GM12878 (cell line): ENCODE measurements around the gene LSM6. TPM values are rescaled to one million over a fixed set of nuclear protein-coding genes. Genes with fewer than 3 reads are reported as not detected.

Experiments used
- ATAC-seq: fragments of 200-7000 bp; cut with Tn5 transposase; 3 replicates; pipeline ENCODE4 v1.9.1; 2020; ENCODE audit warnings: mild to moderate bottlenecking, moderate library complexity
- BruUV-seq: library from RNA; stranded (reverse); fragments of 400-500 nt; replicated peaks from 2 replicates; lab custom pipeline; 2021; lab: Mats Ljungman, UMichigan
- CTCF ChIA-PET: fragments of 300-600 bp; sonication (Branson Sonifier 250); formaldehyde crosslinking; extraction: SDS; loops from one replicate; lab custom pipeline; 2021; ENCODE audit warnings: inconsistent platforms; lab: Yijun Ruan, JAX
- POLR2A ChIA-PET: fragments of 350-600 bp; formaldehyde crosslinking; extraction: SDS; loops from one replicate; lab custom pipeline; 2021; ENCODE audit warnings: inconsistent platforms; lab: Charles Lee
- RAD21 ChIA-PET: fragments of 300-600 bp; sonication (Branson Sonifier 250); formaldehyde crosslinking; loops from one replicate; lab custom pipeline; 2023; ENCODE audit warnings: antibody characterized with exemption; ENCODE audit not compliant: unreplicated experiment; lab: Charles Lee
- SMC1A ChIA-PET: fragments of 300-600 bp; sonication (Branson Sonifier 250); formaldehyde crosslinking; loops from one replicate; lab custom pipeline; 2023; ENCODE audit not compliant: unreplicated experiment, uncharacterized antibody; lab: Charles Lee
- DNase-seq: peaks from one replicate; pipeline ENCODE4 v3.0.0-alpha.2; 2011; ENCODE audit warnings: low read depth, low spot score
- FAIRE-seq: peaks from 3 replicates; lab custom pipeline; 2011; peaks lifted over from hg19 to GRCh38; lab: Jason Lieb, UNC
- H2AFZ ChIP-seq: 2 replicates; pipeline ENCODE4 v1.6.0; 2011; ENCODE audit warnings: low read depth, low read length, control low read depth; ENCODE audit not compliant: control insufficient read depth
- H3K27ac ChIP-seq: 2 replicates; pipeline ENCODE4 v1.5.1; 2011; ENCODE audit warnings: control low read depth; ENCODE audit not compliant: control insufficient read depth, insufficient read depth
- H3K27me3 ChIP-seq, 2 experiments: replicated peaks in 1 of 2; 2 replicates each; pipeline versions ENCODE4 v1.6.0 to v1.6.1; 2011; ENCODE audit warnings: low read length in 1 of 2; ENCODE audit not compliant: control insufficient read depth in 2 of 2, insufficient read depth in 2 of 2
- H3K36me3 ChIP-seq, 2 experiments: 2 replicates each; pipeline ENCODE4 v1.5.1; 2011; ENCODE audit warnings: low read length in 1 of 2; ENCODE audit not compliant: control insufficient read depth in 2 of 2, insufficient read depth in 2 of 2
- H3K4me1 ChIP-seq: 2 replicates; pipeline ENCODE4 v1.6.1; 2011; ENCODE audit warnings: mild to moderate bottlenecking, low read length, moderate library complexity, mixed read lengths; ENCODE audit not compliant: control insufficient read depth, insufficient read depth
- H3K4me2 ChIP-seq: 2 replicates; pipeline ENCODE4 v1.6.0; 2011; ENCODE audit warnings: control low read depth; ENCODE audit not compliant: control insufficient read depth, insufficient read depth
- H3K4me3 ChIP-seq: fragments of 200-600 bp; sonication (generic); 2 replicates; pipeline ENCODE4 v1.5.1; 2016
- H3K79me2 ChIP-seq: 2 replicates; pipeline ENCODE4 v1.6.0; 2011; ENCODE audit warnings: low read length; ENCODE audit not compliant: control insufficient read depth, insufficient read depth
- H3K9ac ChIP-seq: 2 replicates; pipeline ENCODE4 v1.8.0; 2011; ENCODE audit warnings: low read length, control low read depth, mixed read lengths; ENCODE audit not compliant: control insufficient read depth, insufficient read depth
- H3K9me3 ChIP-seq: replicated peaks from 3 replicates; pipeline ENCODE4 v1.5.1; 2011; ENCODE audit warnings: mild to moderate bottlenecking, low read length; ENCODE audit not compliant: control insufficient read depth, insufficient read depth
- H4K20me1 ChIP-seq: 2 replicates; pipeline ENCODE4 v1.6.0; 2011; ENCODE audit not compliant: control insufficient read depth, insufficient read depth
- ASH2L ChIP-seq: fragments of 300-600, 200-600 bp; sonication (generic); IDR thresholded peaks from 2 replicates; pipeline ENCODE4 v1.6.1; 2017; ENCODE audit warnings: low read depth, mild to moderate bottlenecking, borderline replicate concordance
- GATAD2B ChIP-seq: fragments of 450-650 bp; conservative IDR thresholded peaks from 2 replicates; pipeline ENCODE4 v1.6.1; 2017; ENCODE audit warnings: low read depth, mild to moderate bottlenecking, moderate library complexity
- NFYB ChIP-seq: IDR thresholded peaks from 2 replicates; pipeline ENCODE4 v1.6.1; 2011; ENCODE audit warnings: low read depth, mild to moderate bottlenecking, low read length, improper control_type of control experiment, moderate library complexity; ENCODE audit not compliant: insufficient read depth
- NR2C1 ChIP-seq: fragments of 450-650 bp; IDR thresholded peaks from 2 replicates; pipeline ENCODE4 v1.6.1; 2017; ENCODE audit warnings: antibody characterized with exemption, mild to moderate bottlenecking, moderate library complexity
- NRF1 ChIP-seq: conservative IDR thresholded peaks from 2 replicates; pipeline ENCODE4 v1.6.1; 2011; ENCODE audit warnings: mild to moderate bottlenecking, low read depth, low read length, improper control_type of control experiment
- RAD51 ChIP-seq: fragments of 450-650 bp; IDR thresholded peaks from 2 replicates; pipeline ENCODE4 v1.6.1; 2016; ENCODE audit warnings: moderate library complexity, mild to moderate bottlenecking, inconsistent platforms
- SMC3 ChIP-seq: IDR thresholded peaks from 2 replicates; pipeline ENCODE4 v1.6.1; 2011; ENCODE audit warnings: low read length, improper control_type of control experiment, borderline replicate concordance
- SPI1 ChIP-seq: IDR thresholded peaks from 2 replicates; pipeline ENCODE4 v1.6.1; 2011; ENCODE audit warnings: low read depth, mild to moderate bottlenecking, low read length, moderate library complexity, borderline replicate concordance; ENCODE audit not compliant: insufficient read depth
- TAF1 ChIP-seq: IDR thresholded peaks from 2 replicates; pipeline ENCODE4 v1.6.1; 2011; ENCODE audit warnings: mild to moderate bottlenecking, low read depth, low read length, borderline replicate concordance
- YY1 ChIP-seq: IDR thresholded peaks from 2 replicates; pipeline ENCODE4 v1.6.1; 2011; ENCODE audit warnings: low read depth, mild to moderate bottlenecking, low read length
- ZNF24 ChIP-seq: fragments of 450-650 bp; IDR thresholded peaks from 2 replicates; pipeline ENCODE4 v1.6.1; 2017; ENCODE audit warnings: antibody characterized with exemption, mild to moderate bottlenecking
- WGBS: methylation state at CpG from one replicate; pipeline ENCODE4 v1.1.6; 2016; ENCODE audit warnings: low lambda C conversion rate; ENCODE audit not compliant: insufficient replicate concordance, insufficient coverage; ENCODE audit errors: missing lambda C conversion rate; 5-methylcytosine and 5-hydroxymethylcytosine counted together
- in situ Hi-C: fragments of 300-500 bp; cut with MboI; formaldehyde crosslinking; loops from 9 replicates; pipeline ENCODE4 v1.14.3; 2018; ENCODE audit warnings: mixed read lengths
- intact Hi-C: fragments of 100-400 bp; cut with micrococcal nuclease; formaldehyde crosslinking; loops from one replicate; pipeline ENCODE4 v1.14.2; 2022; ENCODE audit not compliant: unreplicated experiment
- polyA plus RNA-seq, 11 experiments: library from polyadenylated mRNA; depleted of rRNA in 4 of 11; unstranded in 6 of 11; stranded (reverse) in 5 of 11; fragments of >200 nt; fragmentation: Nextera tagmentation in 4 of 11; fragmentation: Illumina TruSeq in 1 of 11; extraction: Ambion mirVana in 4 of 11; extraction: Trizol in 1 of 11; gene quantifications; 1 replicate in 1 of 11; 2 replicates in 10 of 11; pipeline versions ENCODE4 v1.2.1 to v1.2.3, GENCODE V29; 2011 to 2016; ENCODE audit warnings: inconsistent platforms in 2 of 11, missing spikeins in 2 of 11, low read depth in 1 of 11
- total RNA-seq, 4 experiments: library from RNA; depleted of rRNA in 3 of 4; stranded (reverse); fragments of >200 nt in 3 of 4; fragmentation: Illumina TruSeq in 1 of 4; extraction: Trizol in 1 of 4; gene quantifications; 2 replicates each; pipeline versions ENCODE4 v1.2.1 to v1.2.3, GENCODE V29; 2013 to 2021
- TF ChIP-seq, protein P1 (sequence below): IDR thresholded peaks from 2 replicates; pipeline ENCODE4 v1.6.1; 2012; ENCODE audit warnings: improper control_type of control experiment, low read depth, low read length; ENCODE audit not compliant: insufficient replicate concordance

LSM6 gene
- total and polyA plus RNA-seq, 10 of the 15 experiments (the other 5 are each of a cell fraction or from before 2014, with no cell fraction given) = 68.0 to 282 (median 229) TPM

DNA sequence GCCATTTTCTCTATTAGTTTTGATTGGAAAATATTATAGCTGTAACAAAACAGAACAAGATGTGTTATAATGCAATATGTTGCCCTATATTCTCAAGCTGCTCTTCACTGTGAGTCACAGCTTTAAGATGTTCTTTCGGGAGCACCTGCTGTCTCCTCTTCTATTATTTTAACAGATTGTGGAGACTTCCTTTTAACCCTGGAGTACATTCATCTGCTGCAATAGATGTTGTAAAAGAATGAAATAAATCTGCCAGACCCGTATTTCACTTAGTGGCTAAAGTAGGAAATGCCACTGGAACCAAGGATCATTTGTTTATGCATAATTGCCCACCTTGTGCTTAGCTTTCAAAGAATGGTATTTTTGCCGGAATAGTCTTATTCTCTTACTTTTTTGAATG is 11.1 kb downstream of the LSM6 start:
- in situ Hi-C loops = no loop called here
- no peak overlapping the region for H3K4me2 ChIP-seq
- H3K4me1 ChIP-seq = no peaks in the 10 kb centered on the region
- RAD21 ChIA-PET = interaction anchor here (0.8 kb wide), 1 partner anchor 63 kb away, joined by 4 read pairs; no protein-coding TSS in a partner anchor
- DNase-seq (no peak), FAIRE-seq (no peak), ATAC-seq (no peak)
- CTCF ChIA-PET = interaction anchor here (1.2 to 1.6 kb wide), 2 partner anchors 91 to 155 kb away, joined by 3 to 5 read pairs; no protein-coding TSS in a partner anchor
- no peaks in the 10 kb centered on the region for H3K27me3 ChIP-seq
- intact Hi-C loops = no loop called here
- no peak overlapping the region for H3K27ac ChIP-seq
- no TSS peak for BruUV-seq
- no peak overlapping the region for H3K4me3 ChIP-seq
- H3K79me2 ChIP-seq = peaks cover 17% of the 10 kb centered on the region
- H3K9me3 ChIP-seq = no peaks in the 10 kb centered on the region
- TF ChIP-seq YY1 (no peak), SPI1 (no peak), SMC3 (no peak), RAD51 (no peak), TAF1 (no peak), NFYB (no peak), ASH2L (no peak)
- H2AFZ ChIP-seq = no peak overlapping the region
- WGBS = 68% methylated on average over 3 of the region's 3 CpGs
- H3K9ac ChIP-seq = no peak overlapping the region
- no peaks in the 10 kb centered on the region for H4K20me1 ChIP-seq
- POLR2A ChIA-PET = no interaction called here
- SMC1A ChIA-PET = interaction anchor here (1.1 kb wide), 1 partner anchor 91 kb away, joined by 5 read pairs; no protein-coding TSS in a partner anchor
- peaks cover 3 to 22% of the 10 kb centered on the region in 2 experiments for H3K36me3 ChIP-seq

DNA sequence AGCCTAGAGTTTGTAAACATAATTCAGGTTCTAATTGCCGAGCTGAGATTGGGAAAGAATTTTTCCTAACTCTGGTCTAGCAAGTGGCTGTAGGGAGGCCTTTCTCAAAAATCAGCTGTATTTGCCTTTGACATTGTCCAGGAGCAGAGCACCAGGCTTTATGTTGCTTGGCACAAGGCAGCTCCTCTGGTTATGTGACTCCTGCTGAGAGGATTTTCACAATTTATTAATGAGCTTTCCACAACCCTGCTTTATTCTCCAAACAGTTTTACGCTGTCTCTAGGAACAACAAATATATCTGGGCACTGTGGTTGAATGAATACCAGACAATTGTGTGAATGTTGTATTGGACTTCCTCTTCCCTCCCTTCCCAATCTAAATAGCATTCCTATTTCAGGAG is 14.9 kb downstream of the LSM6 start:
- Histone ChIP-seq H3K27ac (no peak overlapping the region), H3K79me2 (no peaks in the 10 kb centered on the region), H3K9me3 (no peaks in the 10 kb centered on the region), H3K27me3 (no peaks in the 10 kb centered on the region), H2AFZ (no peak overlapping the region), H3K9ac (no peak overlapping the region), H3K4me2 (no peak overlapping the region), H4K20me1 (no peaks in the 10 kb centered on the region), H3K36me3 (peaks cover 5 to 34% of the 10 kb centered on the region in 2 experiments), H3K4me3 (no peak overlapping the region), H3K4me1 (no peaks in the 10 kb centered on the region)
- intact Hi-C loops (no loop called here), in situ Hi-C loops (no loop called here)
- RAD21 ChIA-PET = no interaction called here
- SMC1A ChIA-PET = no interaction called here
- CTCF ChIA-PET = interaction anchor here (0.7 kb wide), 1 partner anchor 907 kb away, joined by 3 read pairs; no protein-coding TSS in a partner anchor
- WGBS = 95% methylated on average over 2 of the region's 2 CpGs
- FAIRE-seq (no peak), ATAC-seq (no peak), DNase-seq (no peak)
- no TSS peak for BruUV-seq
- POLR2A ChIA-PET = no interaction called here
- TF ChIP-seq NRF1 (no peak), GATAD2B (no peak), TAF1 (no peak), ZNF24 (no peak), NR2C1 (no peak)
- TF ChIP-seq, protein P1, sequence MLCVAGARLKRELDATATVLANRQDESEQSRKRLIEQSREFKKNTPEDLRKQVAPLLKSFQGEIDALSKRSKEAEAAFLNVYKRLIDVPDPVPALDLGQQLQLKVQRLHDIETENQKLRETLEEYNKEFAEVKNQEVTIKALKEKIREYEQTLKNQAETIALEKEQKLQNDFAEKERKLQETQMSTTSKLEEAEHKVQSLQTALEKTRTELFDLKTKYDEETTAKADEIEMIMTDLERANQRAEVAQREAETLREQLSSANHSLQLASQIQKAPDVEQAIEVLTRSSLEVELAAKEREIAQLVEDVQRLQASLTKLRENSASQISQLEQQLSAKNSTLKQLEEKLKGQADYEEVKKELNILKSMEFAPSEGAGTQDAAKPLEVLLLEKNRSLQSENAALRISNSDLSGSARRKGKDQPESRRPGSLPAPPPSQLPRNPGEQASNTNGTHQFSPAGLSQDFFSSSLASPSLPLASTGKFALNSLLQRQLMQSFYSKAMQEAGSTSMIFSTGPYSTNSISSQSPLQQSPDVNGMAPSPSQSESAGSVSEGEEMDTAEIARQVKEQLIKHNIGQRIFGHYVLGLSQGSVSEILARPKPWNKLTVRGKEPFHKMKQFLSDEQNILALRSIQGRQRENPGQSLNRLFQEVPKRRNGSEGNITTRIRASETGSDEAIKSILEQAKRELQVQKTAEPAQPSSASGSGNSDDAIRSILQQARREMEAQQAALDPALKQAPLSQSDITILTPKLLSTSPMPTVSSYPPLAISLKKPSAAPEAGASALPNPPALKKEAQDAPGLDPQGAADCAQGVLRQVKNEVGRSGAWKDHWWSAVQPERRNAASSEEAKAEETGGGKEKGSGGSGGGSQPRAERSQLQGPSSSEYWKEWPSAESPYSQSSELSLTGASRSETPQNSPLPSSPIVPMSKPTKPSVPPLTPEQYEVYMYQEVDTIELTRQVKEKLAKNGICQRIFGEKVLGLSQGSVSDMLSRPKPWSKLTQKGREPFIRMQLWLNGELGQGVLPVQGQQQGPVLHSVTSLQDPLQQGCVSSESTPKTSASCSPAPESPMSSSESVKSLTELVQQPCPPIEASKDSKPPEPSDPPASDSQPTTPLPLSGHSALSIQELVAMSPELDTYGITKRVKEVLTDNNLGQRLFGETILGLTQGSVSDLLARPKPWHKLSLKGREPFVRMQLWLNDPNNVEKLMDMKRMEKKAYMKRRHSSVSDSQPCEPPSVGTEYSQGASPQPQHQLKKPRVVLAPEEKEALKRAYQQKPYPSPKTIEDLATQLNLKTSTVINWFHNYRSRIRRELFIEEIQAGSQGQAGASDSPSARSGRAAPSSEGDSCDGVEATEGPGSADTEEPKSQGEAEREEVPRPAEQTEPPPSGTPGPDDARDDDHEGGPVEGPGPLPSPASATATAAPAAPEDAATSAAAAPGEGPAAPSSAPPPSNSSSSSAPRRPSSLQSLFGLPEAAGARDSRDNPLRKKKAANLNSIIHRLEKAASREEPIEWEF = no peak
